RWPE2 (cell line): ENCODE results near the gene DENND2A.

Source experiments
- ATAC-seq: fragments of 200-7000 bp; cut with Tn5 transposase; 3 replicates; pipeline ENCODE4 v1.9.1; 2021; ENCODE audit warnings: low read depth
- DNase-seq: peaks from one replicate; pipeline ENCODE4 v3.0.0-alpha.2; 2020; ENCODE audit warnings: low spot score
- H3K27ac ChIP-seq: fragments of 450-650 bp; 2 replicates; pipeline ENCODE4 v1.5.1; 2017; ENCODE audit warnings: mild to moderate bottlenecking; ENCODE audit not compliant: poor library complexity, severe bottlenecking
- H3K27me3 ChIP-seq: fragments of 250-450 bp; sonication (Bioruptor Pico); 2 replicates; pipeline ENCODE4 v1.5.1; 2021; ENCODE audit warnings: mild to moderate bottlenecking, moderate library complexity; ENCODE audit not compliant: insufficient read depth, poor library complexity, severe bottlenecking
- H3K36me3 ChIP-seq: fragments of 250-450 bp; sonication (Bioruptor Pico); 2 replicates; pipeline ENCODE4 v1.5.1; 2020; ENCODE audit warnings: low read depth, mild to moderate bottlenecking, moderate library complexity
- H3K4me1 ChIP-seq: fragments of 250-450 bp; sonication (Bioruptor Pico); 2 replicates; pipeline ENCODE4 v1.5.1; 2021; ENCODE audit warnings: mild to moderate bottlenecking, moderate library complexity; ENCODE audit not compliant: insufficient read depth, poor library complexity, severe bottlenecking
- H3K4me3 ChIP-seq: fragments of 250-450 bp; sonication (Bioruptor Pico); 2 replicates; pipeline ENCODE4 v1.5.1; 2021; ENCODE audit warnings: mild to moderate bottlenecking, moderate library complexity; ENCODE audit not compliant: severe bottlenecking
- H3K9me3 ChIP-seq: fragments of 250-450 bp; sonication (Bioruptor Pico); 2 replicates; pipeline ENCODE4 v1.5.1; 2021; ENCODE audit warnings: mild to moderate bottlenecking, moderate library complexity; ENCODE audit not compliant: severe bottlenecking
- CTCF ChIP-seq: fragments of 450-650 bp; IDR thresholded peaks from one replicate; pipeline ENCODE4 v1.5.1; 2017; ENCODE audit warnings: mild to moderate bottlenecking, moderate library complexity; ENCODE audit not compliant: poor library complexity, severe bottlenecking

DENND2A gene

GRCh38 chr7:140475747-140476333 is 164.8 kb downstream of the DENND2A start:
- H3K27me3 ChIP-seq = no peaks in the 10 kb centered on the region
- peaks cover 11% of the 10 kb centered on the region for H3K36me3 ChIP-seq
- TF ChIP-seq CTCF = peak; percentile 81
- H3K4me1 ChIP-seq = peaks cover 5% of the 10 kb centered on the region
- H3K4me3 ChIP-seq = no peak overlapping the region
- ATAC-seq (no peak), DNase-seq (no peak)
- H3K27ac ChIP-seq = no peak overlapping the region
- no peaks in the 10 kb centered on the region for H3K9me3 ChIP-seq
